ENCODE results near the gene MAST4.

- TF ChIP-seq CTCF (conservative IDR thresholded peaks at IDR 0.05; ENCODE audit: low read depth, low read length) (no peak), RCOR1 (IDR thresholded peaks at IDR 0.05; ENCODE audit: insufficient replicate concordance, low read length) (no peak), POLR2A (IDR thresholded peaks at IDR 0.05; ENCODE audit: low read depth, low read length) (no peak; the same call in 1 of the 2 replicates), RAD21 (IDR thresholded peaks at IDR 0.05; ENCODE audit: low read length) (no peak), SMC3 (IDR thresholded peaks at IDR 0.05; ENCODE audit: low read depth, low read length) (no peak; the same call in 1 of the 2 replicates), USF2 (IDR thresholded peaks at IDR 0.05; ENCODE audit: low read depth, low read length) (no peak), MXI1 (IDR thresholded peaks at IDR 0.05; ENCODE audit: borderline replicate concordance, low read depth, low read length) (no peak), RFX5 (IDR thresholded peaks at IDR 0.05; ENCODE audit: low read depth, low read length) (no peak), MAZ (IDR thresholded peaks at IDR 0.05; ENCODE audit: borderline replicate concordance, low read depth, low read length) (no peak), ELK1 (IDR thresholded peaks at IDR 0.05; ENCODE audit: borderline replicate concordance, low read depth, low read length) (no peak)
Observed at GRCh38 chr5:67004730-67005350, 408.6 kb downstream of the MAST4 start.

Measured in IMR-90 (cell line).